Effector memory CD4-positive, alpha-beta T cell (primary cell): ENCODE results near the gene IBSP.

Experiments used
- DNase-seq, 3 donors: peaks; one replicate each; pipeline ENCODE4 v3.0.0-alpha.2; 2020
- H3K27ac ChIP-seq: 2 replicates; pipeline ENCODE4 v1.7.0; 2013; ENCODE audit warnings: mild to moderate bottlenecking, low read length, moderate library complexity; ENCODE audit not compliant: insufficient read depth, poor library complexity, severe bottlenecking
- H3K27me3 ChIP-seq: replicated peaks from 2 replicates; pipeline ENCODE4 v1.7.0; 2013; ENCODE audit warnings: mild to moderate bottlenecking, low read length; ENCODE audit not compliant: insufficient read depth, control insufficient read depth, poor library complexity, severe bottlenecking
- H3K36me3 ChIP-seq: 2 replicates; pipeline ENCODE4 v1.7.0; 2013; ENCODE audit warnings: mild to moderate bottlenecking, low read length, moderate library complexity; ENCODE audit not compliant: control insufficient read depth, insufficient read depth
- H3K4me1 ChIP-seq: 2 replicates; pipeline ENCODE4 v1.7.0; 2013; ENCODE audit warnings: low read length, mild to moderate bottlenecking; ENCODE audit not compliant: control insufficient read depth, insufficient read depth, poor library complexity, severe bottlenecking
- H3K4me3 ChIP-seq: 2 replicates; pipeline ENCODE4 v1.7.0; 2013; ENCODE audit warnings: low read length, low read depth, mild to moderate bottlenecking; ENCODE audit not compliant: insufficient read depth, poor library complexity, severe bottlenecking
- H3K9me3 ChIP-seq: 2 replicates; pipeline ENCODE4 v1.7.0; 2013; ENCODE audit warnings: mild to moderate bottlenecking, low read length, moderate library complexity; ENCODE audit not compliant: control insufficient read depth

The IBSP gene

DNA sequence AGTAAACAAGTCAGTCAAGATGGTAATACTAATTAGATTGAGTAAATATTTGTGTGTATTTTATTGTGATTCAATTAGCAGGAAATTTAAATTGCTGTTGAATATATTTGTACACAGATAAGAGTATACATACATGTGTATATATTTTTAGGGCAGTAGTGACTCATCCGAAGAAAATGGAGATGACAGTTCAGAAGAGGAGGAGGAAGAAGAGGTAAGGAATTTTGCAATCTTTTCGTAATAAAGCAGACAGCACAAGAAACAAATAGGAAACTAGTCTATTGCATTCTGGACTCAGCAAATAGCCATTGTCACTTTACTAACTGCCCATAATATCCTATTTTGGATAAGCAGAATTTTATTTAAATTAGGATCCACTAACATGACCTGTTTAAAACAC lies 6.6 kb downstream of the IBSP start:
- Histone ChIP-seq H3K36me3 (no peaks in the 10 kb centered on the region), H3K4me1 (no peaks in the 10 kb centered on the region), H3K27ac (no peak overlapping the region), H3K9me3 (no peaks in the 10 kb centered on the region), H3K27me3 (no peaks in the 10 kb centered on the region), H3K4me3 (no peak overlapping the region)
- no peak for DNase-seq

DNA sequence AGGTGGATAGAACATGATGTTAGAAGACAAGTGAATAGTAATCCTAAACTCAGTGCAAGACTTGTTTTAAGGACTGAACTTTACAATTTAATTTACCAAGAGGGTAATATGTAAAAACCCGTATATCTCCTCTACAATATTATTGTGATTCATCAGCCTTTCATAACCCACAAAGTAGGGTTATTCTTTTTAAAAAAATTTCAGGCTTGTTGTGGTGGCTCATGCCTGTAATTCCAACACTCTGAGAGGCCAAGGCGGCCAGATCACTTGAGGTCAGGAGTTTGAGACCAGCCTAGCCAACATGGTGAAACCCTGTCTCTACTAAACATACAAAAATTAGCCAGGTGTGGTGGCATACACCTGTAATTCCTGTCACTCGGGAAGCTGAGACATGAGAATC lies 7.2 kb downstream of the IBSP start:
- no peak overlapping the region for H3K27ac ChIP-seq
- no peaks in the 10 kb centered on the region for H3K4me1 ChIP-seq
- DNase-seq, result no peak
- no peaks in the 10 kb centered on the region for H3K36me3 ChIP-seq
- H3K9me3 ChIP-seq, result no peaks in the 10 kb centered on the region
- H3K27me3 ChIP-seq, result no peaks in the 10 kb centered on the region
- H3K4me3 ChIP-seq, result no peak overlapping the region

DNA sequence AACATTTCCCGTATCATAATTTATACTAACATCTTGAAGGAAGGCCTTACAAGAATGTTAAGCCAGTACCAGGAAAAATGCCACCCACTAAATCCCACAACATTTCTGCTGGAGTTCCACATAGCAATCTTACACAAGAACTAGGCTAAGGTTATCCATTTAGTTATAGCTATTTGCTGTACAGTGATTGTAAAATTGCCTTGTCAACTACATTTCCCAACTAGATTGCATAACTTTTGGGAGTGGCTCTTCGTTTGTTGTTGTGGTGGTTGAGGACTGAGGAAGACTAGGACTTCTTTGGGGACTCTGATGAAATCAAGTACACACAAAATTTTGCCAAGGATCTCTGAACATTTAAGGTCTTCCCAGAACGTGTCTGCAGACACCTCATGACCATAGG lies 8.0 kb downstream of the IBSP start:
- H3K36me3 ChIP-seq, result no peaks in the 10 kb centered on the region
- no peak overlapping the region for H3K27ac ChIP-seq
- H3K4me1 ChIP-seq, result no peaks in the 10 kb centered on the region
- H3K9me3 ChIP-seq, result no peaks in the 10 kb centered on the region
- no peak for DNase-seq
- no peak overlapping the region for H3K4me3 ChIP-seq
- H3K27me3 ChIP-seq, result no peaks in the 10 kb centered on the region

DNA sequence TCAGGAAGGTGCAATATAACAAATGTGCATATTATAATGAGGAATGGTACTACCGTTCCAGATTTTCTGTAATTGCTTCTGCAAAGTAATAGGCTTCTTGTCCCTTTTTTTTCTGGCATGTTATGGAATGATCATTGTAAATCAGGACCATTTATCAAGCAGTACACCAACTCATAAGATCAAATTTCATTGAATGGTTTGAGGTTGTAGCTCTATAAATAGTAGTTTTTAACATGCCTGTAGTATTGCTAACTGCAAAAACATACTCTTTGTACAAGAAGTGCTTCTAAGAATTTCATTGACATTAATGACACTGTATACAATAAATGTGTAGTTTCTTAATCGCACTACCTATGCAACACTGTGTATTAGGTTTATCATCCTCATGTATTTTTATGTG lies 12.6 kb downstream of the IBSP start:
- no peaks in the 10 kb centered on the region for H3K36me3 ChIP-seq
- no peaks in the 10 kb centered on the region for H3K4me1 ChIP-seq
- H3K4me3 ChIP-seq, result no peak overlapping the region
- DNase-seq, result no peak
- H3K27ac ChIP-seq, result no peak overlapping the region
- H3K9me3 ChIP-seq, result no peaks in the 10 kb centered on the region
- H3K27me3 ChIP-seq, result no peaks in the 10 kb centered on the region

DNA sequence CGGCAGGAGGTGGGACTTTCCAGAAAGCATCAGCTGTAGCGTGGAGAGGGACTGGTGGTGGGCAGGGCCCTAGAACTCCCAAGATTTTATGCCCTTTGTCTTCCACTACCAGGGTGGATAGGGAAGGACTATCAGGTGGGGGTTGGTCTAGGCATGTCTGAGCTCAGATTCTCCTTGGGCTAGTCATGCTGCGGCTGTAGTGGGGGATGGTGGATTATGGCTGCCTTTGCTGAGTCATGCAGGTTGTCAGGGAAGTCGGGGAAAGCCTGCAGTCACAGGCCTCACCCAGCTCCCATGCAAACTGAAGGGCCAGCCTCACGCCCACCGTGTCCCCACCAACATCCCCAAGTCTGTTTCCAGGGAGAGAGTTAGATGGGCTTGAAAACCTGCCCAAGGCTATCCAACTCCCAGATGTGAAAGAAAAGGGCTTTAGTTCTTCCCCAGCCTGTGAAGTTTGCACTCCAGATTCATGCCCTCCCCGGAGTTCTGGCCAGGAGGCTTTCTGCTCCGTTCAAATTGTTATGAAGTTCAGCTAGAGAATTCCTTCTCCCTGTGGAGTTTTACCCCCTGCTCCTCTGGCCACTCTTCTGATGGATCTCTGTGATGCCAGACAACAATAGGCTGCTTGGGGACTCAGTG lies 20.0 kb downstream of the IBSP start:
- Histone ChIP-seq H3K36me3 (no peaks in the 10 kb centered on the region), H3K9me3 (no peaks in the 10 kb centered on the region)
- DNase-seq, result no peak

DNA sequence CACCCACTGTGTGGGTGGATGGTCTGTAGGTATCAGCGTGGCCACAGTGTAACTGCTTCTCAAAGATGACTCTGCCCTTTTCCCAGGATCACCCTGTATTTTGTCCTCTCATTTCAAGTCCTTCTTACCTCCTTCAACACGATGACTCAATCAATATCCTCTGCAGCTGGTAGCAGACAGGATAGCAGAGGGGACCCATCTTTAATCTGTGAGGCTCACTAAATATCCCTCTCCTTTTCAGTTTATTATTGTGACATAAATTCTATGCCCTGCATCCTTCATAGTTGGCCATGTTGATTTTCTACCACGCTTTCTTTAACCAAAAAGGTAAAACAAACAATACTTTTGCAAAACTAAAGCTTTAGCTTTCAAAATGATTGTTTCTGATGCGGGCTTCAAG lies 23.8 kb downstream of the IBSP start:
- H3K9me3 ChIP-seq, result no peaks in the 10 kb centered on the region
- H3K27ac ChIP-seq, result no peak overlapping the region
- H3K4me3 ChIP-seq, result no peak overlapping the region
- no peaks in the 10 kb centered on the region for H3K36me3 ChIP-seq
- no peak for DNase-seq
- no peaks in the 10 kb centered on the region for H3K4me1 ChIP-seq
- peaks cover 5% of the 10 kb centered on the region for H3K27me3 ChIP-seq

More for the DNA sequence above, 20.0 kb downstream of the IBSP start:
- H3K4me1 ChIP-seq, result no peaks in the 10 kb centered on the region
- H3K27me3 ChIP-seq, result peaks cover 5% of the 10 kb centered on the region
- no peak overlapping the region for H3K27ac ChIP-seq
- H3K4me3 ChIP-seq, result no peak overlapping the region

DNA sequence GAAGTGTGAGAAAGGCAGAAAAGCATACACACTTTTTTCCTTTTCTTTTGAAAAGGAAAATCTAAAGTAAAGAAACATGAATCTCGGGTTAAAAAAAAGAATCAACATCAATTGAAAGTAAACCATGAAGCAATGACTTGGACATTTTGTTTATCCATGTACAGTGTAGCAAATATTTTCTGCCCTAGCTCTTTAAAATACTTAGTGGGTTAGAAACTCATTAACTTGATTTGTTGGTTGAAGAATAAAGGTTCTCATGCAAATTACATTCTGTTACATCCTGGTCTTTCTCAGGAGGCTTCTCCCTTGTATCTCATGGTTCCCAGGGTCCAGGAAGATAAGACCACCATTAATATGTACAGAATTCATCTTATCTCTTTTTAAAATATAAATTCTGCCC lies 24.4 kb downstream of the IBSP start:
- DNase-seq, result no peak
- peaks cover 5% of the 10 kb centered on the region for H3K27me3 ChIP-seq
- H3K27ac ChIP-seq, result no peak overlapping the region
- no peaks in the 10 kb centered on the region for H3K9me3 ChIP-seq
- no peaks in the 10 kb centered on the region for H3K36me3 ChIP-seq
- no peak overlapping the region for H3K4me3 ChIP-seq
- no peaks in the 10 kb centered on the region for H3K4me1 ChIP-seq

DNA sequence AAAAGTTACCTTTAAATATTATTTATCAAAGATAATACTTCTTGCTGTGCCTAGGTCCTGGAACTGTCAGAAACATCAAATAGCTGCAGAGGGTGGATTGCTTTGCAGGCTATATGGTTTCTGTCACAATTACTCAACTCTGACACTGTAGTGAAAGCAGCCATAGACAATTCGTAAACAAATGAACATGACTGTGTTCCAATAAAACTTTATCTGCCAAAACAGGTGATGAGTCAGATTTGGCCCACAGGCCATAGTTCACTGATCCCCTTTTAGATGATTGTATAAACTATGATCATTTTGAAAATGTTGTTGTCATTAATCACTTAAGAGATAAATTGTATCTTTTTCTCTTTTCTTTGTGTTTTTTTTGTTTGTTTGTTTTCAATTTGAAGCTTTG lies 25.0 kb downstream of the IBSP start:
- Histone ChIP-seq H3K4me1 (no peaks in the 10 kb centered on the region), H3K27me3 (peaks cover 5% of the 10 kb centered on the region), H3K27ac (no peak overlapping the region), H3K36me3 (no peaks in the 10 kb centered on the region), H3K9me3 (no peaks in the 10 kb centered on the region), H3K4me3 (no peak overlapping the region)
- no peak for DNase-seq

DNA sequence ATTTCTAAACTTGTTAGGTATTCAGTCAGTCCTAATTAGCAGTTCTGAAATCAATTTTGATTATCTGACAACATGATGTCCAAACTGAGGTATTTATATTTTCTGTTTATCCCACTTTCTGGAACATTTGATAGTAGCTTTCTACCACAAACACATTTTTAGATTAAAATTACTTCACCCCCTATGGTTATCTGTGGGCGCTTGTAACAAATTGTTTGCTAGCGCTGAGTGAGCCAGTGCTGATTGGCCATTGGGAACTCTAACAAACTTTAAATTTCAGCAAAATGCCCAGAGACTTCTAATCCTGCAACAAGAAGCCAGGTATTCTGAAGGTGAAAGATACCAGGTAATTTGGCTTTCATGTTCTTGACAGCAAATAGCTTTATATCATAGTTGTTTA lies 33.3 kb downstream of the IBSP start, which contains the start of gene MEPE:
Gene MEPE, plus strand, starts transcription at position 301 of the 400 bp plus-strand sequence. CDS start 1,746 bp downstream, outside the sequence.
- Histone ChIP-seq H3K27me3 (no peaks in the 10 kb centered on the region), H3K36me3 (no peaks in the 10 kb centered on the region), H3K4me1 (no peaks in the 10 kb centered on the region), H3K9me3 (no peaks in the 10 kb centered on the region), H3K27ac (no peak within 1 kb of the TSS), H3K4me3 (no peak within 1 kb of the TSS)
- DNase-seq, result no peak

DNA sequence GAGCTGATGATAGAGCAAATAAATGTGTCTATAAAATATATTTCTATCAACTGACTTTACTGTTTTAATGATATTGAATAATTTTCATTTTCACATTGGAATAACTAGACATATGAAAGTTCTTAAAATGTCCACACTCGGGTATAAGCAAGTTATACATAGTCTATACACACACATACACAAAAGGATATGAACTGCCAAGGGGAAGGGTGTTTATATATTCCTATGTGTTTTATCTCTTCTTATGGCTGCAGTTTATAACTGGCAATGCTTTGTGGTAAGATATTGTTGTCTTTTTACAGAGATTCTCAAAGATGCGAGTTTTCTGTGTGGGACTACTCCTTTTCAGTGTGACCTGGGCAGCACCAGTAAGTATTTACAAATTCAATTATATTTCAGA lies 35.0 kb downstream of the IBSP start:
- Histone ChIP-seq H3K27ac (no peak overlapping the region), H3K4me3 (no peak overlapping the region), H3K4me1 (no peaks in the 10 kb centered on the region), H3K9me3 (no peaks in the 10 kb centered on the region), H3K36me3 (no peaks in the 10 kb centered on the region), H3K27me3 (no peaks in the 10 kb centered on the region)
- no peak for DNase-seq
